Measurements from ENCODE around the gene CCER1. TPM values are rescaled to one million over a fixed set of nuclear protein-coding genes. Genes with fewer than 3 reads are reported as not detected.
"Not testable (repeated sequence)": the region's sequence is repeated elsewhere in the genome, so short reads cannot be mapped to it uniquely, and the experiment has no call there.

The CCER1 gene, protein sequence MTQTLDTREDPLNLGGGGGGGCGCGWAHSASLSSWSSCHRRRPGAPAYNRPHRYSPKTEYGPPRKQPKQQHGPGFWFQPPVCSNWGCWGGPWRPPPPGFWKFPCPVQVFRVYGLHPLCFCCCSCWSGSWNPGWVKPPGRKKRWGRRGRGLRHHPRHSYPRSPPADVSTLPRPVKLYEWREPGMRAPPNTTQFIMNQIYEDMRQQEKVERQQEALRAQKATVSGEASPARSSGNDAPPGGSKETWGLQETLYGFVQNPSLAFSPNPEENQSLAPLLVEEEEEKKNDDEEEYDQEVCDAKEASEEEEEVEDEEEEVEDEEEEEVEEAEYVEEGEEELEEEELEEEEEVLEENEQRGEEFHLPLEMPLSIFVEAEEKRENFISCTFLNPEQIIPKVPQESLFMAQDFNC
- polyA plus RNA-seq (ENCODE audit: low read depth in 6 of 6), result not detected

DNA sequence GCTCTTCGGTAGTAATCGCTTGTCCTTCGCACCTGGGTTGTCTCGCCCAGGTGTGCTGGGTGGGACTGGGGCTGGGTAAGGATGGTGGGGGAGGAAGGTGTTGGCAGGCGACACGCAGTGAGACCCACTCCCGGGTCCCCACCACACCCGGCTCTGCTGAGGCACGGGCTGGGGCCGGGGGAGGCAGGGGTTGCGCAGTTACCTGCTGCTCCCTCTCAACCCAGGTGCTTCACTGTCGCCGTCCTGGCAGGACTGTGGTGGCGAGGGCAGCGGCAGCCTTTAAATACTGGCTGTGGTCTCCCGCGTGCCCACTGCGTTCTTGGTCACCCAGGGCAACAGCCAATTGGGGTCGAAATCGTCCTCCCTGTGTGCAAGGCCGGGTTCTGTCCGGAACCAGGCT, at the start of gene CCER1:
Gene CCER1, minus strand, starts transcription at position 256 of the 400 bp plus-strand sequence. CDS start 434 bp downstream, outside the sequence.
- Mint-ChIP-seq H3K9me3 (peaks cover 0 to 1% (median 0%) of the 10 kb centered on the region in 7 donors), H3K36me3 (no peaks in the 10 kb centered on the region), H3K4me3 (no peak within 1 kb of the TSS), H3K4me1 (peaks cover 0 to 1% (median 0%) of the 10 kb centered on the region in 3 donors), H3K27ac (no peak within 1 kb of the TSS), H3K27me3 (peaks cover 3 to 8% (median 7%) of the 10 kb centered on the region in 3 donors)
- ATAC-seq (ENCODE audit: low read depth in 2 of 2), result no peak
- no peak for DNase-seq

DNA sequence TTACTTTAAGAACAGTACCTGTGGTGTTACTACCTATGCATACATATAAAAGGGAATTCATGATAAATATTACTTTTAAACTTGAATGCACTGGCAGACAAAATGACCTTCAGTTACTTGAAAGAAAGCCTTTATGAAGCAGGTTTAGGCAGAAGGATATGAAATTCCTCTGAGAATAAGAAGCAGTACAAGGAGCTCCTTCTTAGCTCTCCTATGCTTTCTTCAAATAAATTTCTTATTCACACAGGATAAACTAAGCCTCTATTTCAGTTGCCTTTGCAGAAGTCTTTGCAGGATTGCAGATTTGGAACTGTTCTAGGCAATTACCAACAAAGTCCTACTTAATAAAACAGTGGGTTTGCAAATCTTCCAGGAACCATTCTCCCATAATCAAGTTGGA, 48.8 kb upstream of the CCER1 start:
- no peak overlapping the region for H3K27ac Mint-ChIP-seq
- no peak for DNase-seq
- ATAC-seq (ENCODE audit: low read depth in 2 of 2), result no peak
- H3K9me3 Mint-ChIP-seq, result no peaks in the 10 kb centered on the region
- H3K4me1 Mint-ChIP-seq, result no peaks in the 10 kb centered on the region
- no peaks in the 10 kb centered on the region for H3K36me3 Mint-ChIP-seq
- no peaks in the 10 kb centered on the region for H3K27me3 Mint-ChIP-seq
- H3K4me3 Mint-ChIP-seq, result no peak overlapping the region

DNA sequence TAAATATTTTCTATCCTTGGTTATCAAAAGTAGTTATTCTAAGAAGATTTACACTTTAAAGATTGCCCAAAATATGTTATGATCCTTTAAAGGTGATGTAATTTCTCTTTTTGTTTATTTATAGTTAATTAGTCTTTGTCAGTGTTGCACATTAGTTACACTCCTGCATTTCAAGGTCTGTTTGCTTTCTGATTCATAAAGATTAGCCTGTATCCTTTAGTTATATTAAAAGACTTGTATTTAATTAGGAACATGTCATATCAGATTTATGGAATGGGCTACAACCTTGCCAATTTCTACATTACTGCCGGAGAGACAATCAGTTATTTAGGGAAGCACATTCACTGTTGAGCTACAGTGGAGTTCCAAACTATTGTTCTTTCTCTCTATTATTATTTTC, 46.3 kb upstream of the CCER1 start:
- no peaks in the 10 kb centered on the region for H3K9me3 Mint-ChIP-seq
- H3K36me3 Mint-ChIP-seq, result no peaks in the 10 kb centered on the region
- H3K4me3 Mint-ChIP-seq, result no peak overlapping the region
- no peak overlapping the region for H3K27ac Mint-ChIP-seq
- H3K4me1 Mint-ChIP-seq, result no peaks in the 10 kb centered on the region
- DNase-seq (no peak), ATAC-seq (ENCODE audit: low read depth in 2 of 2) (no peak)
- no peaks in the 10 kb centered on the region for H3K27me3 Mint-ChIP-seq

DNA sequence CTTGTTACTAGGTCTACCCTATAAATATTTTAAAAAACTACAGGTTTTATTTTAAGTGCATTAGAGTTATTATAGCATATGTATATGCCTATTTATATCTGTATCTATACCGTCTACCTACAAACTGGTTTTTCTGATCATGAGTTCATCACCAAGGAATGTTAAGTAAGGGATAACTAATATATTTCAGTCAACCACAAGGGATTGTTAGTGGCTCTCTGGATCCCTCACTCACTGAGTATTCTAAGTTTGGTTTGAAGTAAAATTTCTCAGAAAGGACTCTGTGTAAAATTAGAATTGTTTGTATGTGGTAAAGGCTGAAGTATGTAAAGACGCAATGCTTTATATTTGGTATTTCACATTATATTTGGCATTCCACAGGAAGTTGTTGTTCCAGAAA, 45.0 kb upstream of the CCER1 start:
- no peak for ATAC-seq (ENCODE audit: low read depth in 2 of 2)
- DNase-seq, result no peak
- no peak overlapping the region for H3K27ac Mint-ChIP-seq
- H3K27me3 Mint-ChIP-seq, result no peaks in the 10 kb centered on the region
- no peaks in the 10 kb centered on the region for H3K36me3 Mint-ChIP-seq
- H3K9me3 Mint-ChIP-seq, result no peaks in the 10 kb centered on the region
- H3K4me3 Mint-ChIP-seq, result no peak overlapping the region
- no peaks in the 10 kb centered on the region for H3K4me1 Mint-ChIP-seq

DNA sequence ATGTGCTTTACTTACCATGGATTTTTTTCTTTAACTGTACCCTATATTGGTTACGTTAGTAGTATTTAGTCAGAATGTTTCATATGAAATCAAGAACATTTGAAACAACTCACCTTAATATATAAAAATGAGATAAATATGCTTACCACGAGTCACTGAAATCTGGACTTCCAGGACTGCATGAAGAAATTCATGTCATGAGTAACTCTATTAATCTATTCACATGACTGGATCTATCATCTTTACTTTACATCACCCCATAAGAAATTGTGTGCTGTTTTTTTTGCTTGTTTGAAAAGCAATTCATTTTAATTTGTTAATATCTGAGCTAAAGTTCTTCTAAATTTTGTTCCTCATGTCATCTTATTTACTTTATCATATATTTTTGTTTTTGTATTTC, 44.6 kb upstream of the CCER1 start:
- Mint-ChIP-seq H3K4me3 (no peak overlapping the region), H3K4me1 (no peaks in the 10 kb centered on the region), H3K9me3 (no peaks in the 10 kb centered on the region), H3K27ac (no peak overlapping the region), H3K27me3 (no peaks in the 10 kb centered on the region), H3K36me3 (no peaks in the 10 kb centered on the region)
- ATAC-seq (ENCODE audit: low read depth in 2 of 2) (no peak), DNase-seq (no peak)

DNA sequence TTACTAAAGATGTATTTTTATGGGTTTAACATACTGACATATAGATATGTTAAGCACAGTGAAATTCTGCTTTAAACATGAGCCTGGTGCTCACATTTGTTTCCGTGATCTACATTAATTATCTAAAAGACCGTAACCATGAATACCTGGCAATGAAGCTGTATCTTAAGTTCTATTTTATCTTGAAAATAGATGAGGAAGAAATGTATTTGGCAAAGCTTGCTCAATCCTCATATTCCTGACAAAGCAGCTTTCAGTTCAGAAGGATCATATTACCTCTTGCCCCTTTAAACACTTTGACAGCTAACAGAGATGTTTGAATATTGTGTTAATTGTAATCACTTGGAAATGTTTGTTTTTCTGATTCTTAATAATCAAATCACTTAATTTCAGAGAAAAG, 40.0 kb upstream of the CCER1 start:
- DNase-seq, result no peak
- Mint-ChIP-seq H3K9me3 (no peaks in the 10 kb centered on the region), H3K27me3 (no peaks in the 10 kb centered on the region), H3K4me3 (no peak overlapping the region), H3K36me3 (no peaks in the 10 kb centered on the region), H3K27ac (no peak overlapping the region), H3K4me1 (no peaks in the 10 kb centered on the region)
- ATAC-seq (ENCODE audit: low read depth in 2 of 2), result no peak

DNA sequence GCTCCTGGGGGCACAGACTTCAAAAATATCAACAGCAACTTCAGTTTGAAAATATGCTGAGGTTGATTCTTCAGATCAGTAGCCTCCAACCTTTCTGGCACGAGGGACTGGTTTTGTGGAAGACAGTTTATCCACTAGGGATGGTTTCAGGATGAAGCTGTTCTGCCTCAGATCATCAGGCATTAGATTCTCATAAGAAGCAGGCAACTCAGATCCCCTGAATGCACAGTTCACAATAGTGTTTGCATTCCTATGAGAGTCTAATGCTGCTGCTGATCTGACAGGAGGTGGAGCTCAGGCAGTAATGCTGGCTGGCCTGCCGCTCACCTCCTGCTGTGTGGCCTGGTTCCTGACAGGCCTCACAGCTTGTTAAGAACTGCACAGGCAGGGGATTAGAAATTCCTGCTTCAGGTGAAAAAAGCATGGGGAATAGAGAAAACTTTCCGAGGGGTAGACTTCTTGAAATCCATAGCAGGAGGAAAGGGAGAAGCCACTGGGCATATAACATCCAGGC, 37.0 kb upstream of the CCER1 start:
- H3K4me3 Mint-ChIP-seq, result no peak overlapping the region
- H3K9me3 Mint-ChIP-seq, result peaks cover 0 to 2% (median 0%) of the 10 kb centered on the region in 7 donors
- no peak overlapping the region for H3K27ac Mint-ChIP-seq
- DNase-seq, result no peak
- H3K36me3 Mint-ChIP-seq, result no peaks in the 10 kb centered on the region
- no peaks in the 10 kb centered on the region for H3K27me3 Mint-ChIP-seq
- ATAC-seq (ENCODE audit: low read depth in 2 of 2), result no peak
- H3K4me1 Mint-ChIP-seq, result no peaks in the 10 kb centered on the region

DNA sequence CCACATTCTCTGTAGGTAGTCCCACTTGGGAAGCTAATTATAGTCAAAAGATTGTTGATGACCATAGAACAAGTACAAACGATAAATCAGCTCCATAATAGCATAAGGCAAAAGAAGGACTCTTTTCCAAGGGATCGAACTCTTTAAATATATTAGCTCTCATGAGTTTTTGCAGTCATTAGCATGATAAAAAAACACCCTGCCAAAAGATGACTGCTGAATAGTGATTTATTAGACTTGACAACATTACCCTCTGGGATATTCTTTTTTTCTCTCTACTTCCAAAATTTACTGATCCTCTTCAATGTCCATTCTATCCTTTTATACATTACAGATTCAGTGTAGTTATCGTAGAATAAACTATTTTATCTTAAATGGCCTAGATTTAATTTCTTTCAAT, 35.6 kb upstream of the CCER1 start:
- Mint-ChIP-seq H3K36me3 (no peaks in the 10 kb centered on the region), H3K27ac (no peak overlapping the region), H3K27me3 (no peaks in the 10 kb centered on the region), H3K9me3 (peaks cover 0 to 3% (median 0%) of the 10 kb centered on the region in 7 donors), H3K4me1 (no peaks in the 10 kb centered on the region), H3K4me3 (no peak overlapping the region)
- DNase-seq (no peak), ATAC-seq (ENCODE audit: low read depth in 2 of 2) (no peak)

DNA sequence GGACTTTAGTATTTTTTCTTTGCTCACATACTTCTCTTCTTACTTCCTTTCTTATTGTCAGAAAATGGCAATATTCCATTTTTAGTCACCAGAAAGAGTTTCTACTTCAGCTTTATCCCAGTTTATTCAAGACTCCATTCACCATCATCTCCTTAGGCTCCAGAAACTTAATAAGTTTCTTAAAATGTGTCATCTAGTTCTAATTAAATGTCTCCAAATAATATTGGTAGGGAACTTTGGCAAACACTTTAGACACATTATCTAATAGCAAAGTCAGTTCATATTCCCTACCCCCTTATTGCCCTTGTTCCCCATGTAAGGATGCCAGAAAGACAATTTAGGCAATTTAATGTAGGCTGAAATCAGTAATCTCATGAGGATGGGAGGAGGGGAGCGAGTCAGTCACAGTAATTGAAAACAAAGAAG, 34.7 kb upstream of the CCER1 start:
- H3K27ac Mint-ChIP-seq, result no peak overlapping the region
- no peak overlapping the region for H3K4me3 Mint-ChIP-seq
- DNase-seq (no peak), ATAC-seq (ENCODE audit: low read depth in 2 of 2) (no peak)
- H3K36me3 Mint-ChIP-seq, result no peaks in the 10 kb centered on the region
- no peaks in the 10 kb centered on the region for H3K4me1 Mint-ChIP-seq
- H3K27me3 Mint-ChIP-seq, result no peaks in the 10 kb centered on the region
- H3K9me3 Mint-ChIP-seq, result peaks cover 0 to 3% (median 0%) of the 10 kb centered on the region in 7 donors

DNA sequence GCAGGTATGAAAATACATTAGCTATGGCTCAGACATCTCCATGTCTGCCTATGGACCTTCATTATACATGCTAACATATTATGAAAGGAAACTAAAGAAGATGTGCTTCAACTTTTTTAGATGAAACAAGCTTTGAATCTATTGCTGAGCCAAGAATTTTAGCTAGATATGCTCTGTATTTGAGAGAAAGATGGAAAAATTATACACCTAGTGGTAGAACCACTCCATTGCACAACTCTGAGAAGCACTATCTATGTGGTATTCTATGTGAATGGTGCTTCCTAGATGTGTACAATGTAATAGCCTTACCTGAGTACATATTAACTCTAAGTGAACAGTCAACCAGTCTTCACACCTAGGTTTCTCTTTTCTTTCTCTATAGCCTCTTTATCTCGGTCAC, 32.5 kb upstream of the CCER1 start:
- DNase-seq, result no peak
- Mint-ChIP-seq H3K4me1 (no peaks in the 10 kb centered on the region), H3K27ac (no peak overlapping the region), H3K4me3 (no peak overlapping the region), H3K9me3 (peaks cover 0 to 3% (median 0%) of the 10 kb centered on the region in 7 donors), H3K27me3 (no peaks in the 10 kb centered on the region), H3K36me3 (no peaks in the 10 kb centered on the region)
- no peak for ATAC-seq (ENCODE audit: low read depth in 2 of 2)

DNA sequence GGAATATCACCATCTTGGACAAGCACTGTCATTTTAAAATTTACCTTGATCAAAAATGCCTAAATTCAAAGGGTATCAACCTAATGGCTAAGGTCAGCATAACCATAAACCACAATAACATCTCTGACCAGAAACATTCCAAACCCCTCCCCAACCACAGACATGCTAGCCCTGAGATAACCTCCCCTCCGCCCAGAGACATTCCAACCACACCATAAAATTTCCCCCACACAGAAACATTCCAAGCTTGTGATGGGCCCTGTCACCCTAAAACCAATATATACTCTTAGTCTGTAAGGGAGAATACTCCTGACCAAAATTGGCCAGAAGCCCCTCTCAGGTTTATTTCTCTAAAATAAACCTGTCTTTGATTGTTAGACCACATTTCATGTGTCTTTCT, 32.1 kb upstream of the CCER1 start:
- Mint-ChIP-seq H3K9me3 (peaks cover 0 to 3% (median 0%) of the 10 kb centered on the region in 7 donors), H3K4me3 (no peak overlapping the region), H3K4me1 (no peaks in the 10 kb centered on the region), H3K36me3 (no peaks in the 10 kb centered on the region), H3K27ac (no peak overlapping the region), H3K27me3 (no peaks in the 10 kb centered on the region)
- DNase-seq (no peak), ATAC-seq (ENCODE audit: low read depth in 2 of 2) (no peak)

DNA sequence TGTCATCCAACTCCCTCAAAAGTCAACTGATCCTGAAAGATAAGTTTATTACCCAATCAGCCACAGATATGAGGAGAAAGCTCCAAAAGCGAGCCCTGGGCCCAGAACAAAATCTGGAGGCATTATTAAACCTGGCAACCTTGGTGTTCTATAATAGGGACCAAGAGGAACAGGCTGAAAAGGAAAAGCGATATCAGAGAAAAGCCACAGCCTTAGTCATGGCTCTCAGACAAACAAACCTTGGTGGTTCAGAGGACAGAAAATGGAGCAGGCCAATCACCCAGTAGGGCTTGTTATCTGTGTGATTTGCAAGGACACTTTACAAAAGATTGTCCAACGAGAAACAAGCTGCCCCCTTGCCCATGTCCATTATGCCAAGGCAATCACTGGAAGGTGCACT, 30.4 kb upstream of the CCER1 start:
- H3K27ac Mint-ChIP-seq; H3K36me3 Mint-ChIP-seq; DNase-seq; H3K4me1 Mint-ChIP-seq; ATAC-seq (ENCODE audit: low read depth in 2 of 2); H3K4me3 Mint-ChIP-seq; H3K27me3 Mint-ChIP-seq; H3K9me3 Mint-ChIP-seq: not testable (repeated sequence)

DNA sequence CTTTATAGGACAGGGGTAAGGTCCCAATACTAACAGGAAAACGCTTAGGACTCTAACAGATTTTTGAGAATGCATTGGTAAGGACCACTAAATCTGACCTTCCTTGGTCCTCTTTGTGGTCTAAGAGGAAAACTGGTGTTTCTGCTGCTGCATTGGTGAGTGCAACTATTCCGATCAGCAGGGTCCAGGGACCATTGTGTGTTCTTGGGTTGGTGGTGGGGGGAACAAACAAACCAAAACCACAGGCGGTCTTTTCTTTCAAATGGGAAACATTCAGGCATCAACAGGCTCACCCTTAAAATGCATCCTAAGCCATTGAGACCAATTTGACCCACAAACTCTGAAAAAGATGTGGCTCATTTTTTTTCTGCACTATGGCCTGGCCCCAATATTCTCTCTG, 29.1 kb upstream of the CCER1 start:
- ATAC-seq (ENCODE audit: low read depth in 2 of 2), result no peak
- DNase-seq, result no peak
- Mint-ChIP-seq H3K27ac (no peak overlapping the region), H3K4me1 (no peaks in the 10 kb centered on the region), H3K9me3 (peaks cover 0 to 3% (median 0%) of the 10 kb centered on the region in 7 donors), H3K4me3 (no peak overlapping the region), H3K36me3 (no peaks in the 10 kb centered on the region), H3K27me3 (no peaks in the 10 kb centered on the region)

DNA sequence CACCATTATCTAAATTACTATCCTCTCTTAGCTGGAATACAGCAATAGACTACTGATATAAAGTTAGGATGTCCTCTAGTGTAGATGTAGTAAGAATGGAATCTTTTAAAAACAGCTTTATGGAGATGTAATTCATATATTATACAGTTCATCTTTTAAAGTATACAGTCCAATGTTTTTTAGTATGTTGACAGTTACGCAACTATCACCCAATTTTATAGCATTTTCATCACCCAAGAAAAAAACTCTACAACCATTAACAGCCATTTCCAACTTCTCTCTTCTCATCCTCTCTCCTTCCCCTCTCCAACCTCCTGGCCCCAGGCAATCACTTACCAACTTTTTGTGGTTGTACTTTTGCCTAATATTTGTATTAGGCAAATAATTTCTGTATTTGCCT, 27.2 kb upstream of the CCER1 start:
- peaks cover 0 to 3% (median 0%) of the 10 kb centered on the region in 7 donors for H3K9me3 Mint-ChIP-seq
- H3K27ac Mint-ChIP-seq, result no peak overlapping the region
- no peaks in the 10 kb centered on the region for H3K36me3 Mint-ChIP-seq
- DNase-seq (no peak), ATAC-seq (ENCODE audit: low read depth in 2 of 2) (no peak)
- no peaks in the 10 kb centered on the region for H3K4me1 Mint-ChIP-seq
- no peaks in the 10 kb centered on the region for H3K27me3 Mint-ChIP-seq
- no peak overlapping the region for H3K4me3 Mint-ChIP-seq

Data from naive B cell (primary cell).